ENCODE results near the gene AP1M1.

AP1M1 gene

GRCh38 chr19:16233836-16234551 lies 36.3 kb downstream of the AP1M1 start:
- DNase-seq: no peak

GRCh38 chr19:16234552-16235445 lies 37.1 kb downstream of the AP1M1 start:
- no peak for DNase-seq

- DNase-seq: no peak
These were observed 38.3 kb downstream of the AP1M1 start for GRCh38 chr19:16235811-16236652.

GRCh38 chr19:16244091-16244490 lies 46.4 kb downstream of the AP1M1 start:
- DNase-seq: no peak

GRCh38 chr19:16247353-16248182 lies 49.9 kb downstream of the AP1M1 start:
- DNase-seq: peak; percentile 84 to 86

- no peak for DNase-seq
These were observed 50.8 kb downstream of the AP1M1 start for GRCh38 chr19:16248380-16249023.

- no peak for DNase-seq
These were observed 52.2 kb downstream of the AP1M1 start for GRCh38 chr19:16249826-16250404.

GRCh38 chr19:16252459-16253205 lies 54.9 kb downstream of the AP1M1 start:
- DNase-seq: no peak

GRCh38 chr19:16254851-16255408 lies 57.2 kb downstream of the AP1M1 start:
- DNase-seq: no peak

- no peak for DNase-seq
These were observed 59.8 kb downstream of the AP1M1 start for GRCh38 chr19:16257509-16258002.

GRCh38 chr19:16258440-16258903 lies 60.8 kb downstream of the AP1M1 start:
- DNase-seq: no peak

GRCh38 chr19:16259385-16260159 lies 61.9 kb downstream of the AP1M1 start:
- DNase-seq: peak; percentile 39 to 70

GRCh38 chr19:16260160-16260811 lies 62.6 kb downstream of the AP1M1 start:
- DNase-seq: no peak

- no peak for DNase-seq
These were observed 63.1 kb downstream of the AP1M1 start for GRCh38 chr19:16260812-16261161.

- DNase-seq: no peak
These were observed 64.1 kb downstream of the AP1M1 start for GRCh38 chr19:16261584-16262368.

- no peak for DNase-seq
These were observed 64.9 kb downstream of the AP1M1 start for GRCh38 chr19:16262618-16263017.

GRCh38 chr19:16263141-16263761 lies 65.5 kb downstream of the AP1M1 start:
- DNase-seq: no peak
